ENCODE measurements around the gene TAF11L6. TPM values are rescaled to one million over a fixed set of nuclear protein-coding genes. Genes with fewer than 3 reads are reported as not detected.
"Not testable (repeated sequence)": the region's sequence is repeated elsewhere in the genome, so short reads cannot be mapped to it uniquely, and the experiment has no call there.

The TAF11L6 gene
- total and polyA plus RNA-seq, 8 donors = not detected

DNA sequence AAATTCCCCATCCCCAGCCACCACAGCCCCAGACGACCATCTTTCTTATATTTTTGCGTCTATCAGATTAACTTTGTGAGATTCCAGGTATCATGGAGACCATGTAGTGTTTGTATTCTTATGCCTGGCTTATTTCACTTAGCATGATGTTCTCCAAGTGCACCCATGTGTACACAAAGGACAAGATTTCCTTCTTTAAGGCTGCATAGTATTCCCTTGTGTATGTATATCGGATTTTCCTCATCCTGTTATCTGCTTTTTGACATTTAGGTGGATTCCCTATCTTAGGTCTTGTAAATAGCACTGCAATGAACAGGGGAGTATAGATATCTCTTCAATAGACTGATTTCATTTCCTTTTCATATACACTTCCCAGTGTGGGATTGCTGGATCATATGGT is 35.7 kb upstream of the TAF11L6 start:
- FAIRE-seq = no peak
- H3K36me3 ChIP-seq = no peaks in the 10 kb centered on the region
- no peak overlapping the region for H3K27ac ChIP-seq
- no peaks in the 10 kb centered on the region for H3K9me3 ChIP-seq
- ATAC-seq = no peak
- no peaks in the 10 kb centered on the region for H3K27me3 ChIP-seq
- H3K4me3 ChIP-seq = no peak overlapping the region
- TF ChIP-seq CTCF (IDR thresholded peaks at IDR 0.05) = no peak
- DNase-seq = no peak
- WGBS, 2 donors = 69 to 70% methylated on average over 3 of the region's 3 CpGs
- intact Hi-C loops (cut with DNase I) = no loop called here
- no peaks in the 10 kb centered on the region for H3K4me1 ChIP-seq

GRCh38 chr5:17497446-17497845 is 31.0 kb upstream of the TAF11L6 start:
- FAIRE-seq (no peak), ATAC-seq (no peak), DNase-seq (no peak)
- WGBS, 2 donors = 37 to 46% methylated on average over 4 of the region's 4 CpGs
- H3K27me3 ChIP-seq = no peaks in the 10 kb centered on the region
- no peak for TF ChIP-seq CTCF (IDR thresholded peaks at IDR 0.05)
- H3K4me3 ChIP-seq = no peak overlapping the region
- H3K27ac ChIP-seq = no peak overlapping the region
- no peaks in the 10 kb centered on the region for H3K36me3 ChIP-seq
- no peaks in the 10 kb centered on the region for H3K9me3 ChIP-seq
- no peaks in the 10 kb centered on the region for H3K4me1 ChIP-seq
- intact Hi-C loops (cut with DNase I) = no loop called here

GRCh38 chr5:17497931-17498330 is 30.5 kb upstream of the TAF11L6 start, which contains the start of gene TAF11L2:
Gene TAF11L2 (plus strand): TSS chr5:17498231.
- 62 to 70% methylated on average over 8 of the region's 8 CpGs for WGBS, 2 donors
- H3K27me3 ChIP-seq; H3K9me3 ChIP-seq; H3K4me1 ChIP-seq; intact Hi-C loops (cut with DNase I); H3K36me3 ChIP-seq; DNase-seq; ATAC-seq; FAIRE-seq; H3K4me3 ChIP-seq; H3K27ac ChIP-seq: not testable (repeated sequence)

DNA sequence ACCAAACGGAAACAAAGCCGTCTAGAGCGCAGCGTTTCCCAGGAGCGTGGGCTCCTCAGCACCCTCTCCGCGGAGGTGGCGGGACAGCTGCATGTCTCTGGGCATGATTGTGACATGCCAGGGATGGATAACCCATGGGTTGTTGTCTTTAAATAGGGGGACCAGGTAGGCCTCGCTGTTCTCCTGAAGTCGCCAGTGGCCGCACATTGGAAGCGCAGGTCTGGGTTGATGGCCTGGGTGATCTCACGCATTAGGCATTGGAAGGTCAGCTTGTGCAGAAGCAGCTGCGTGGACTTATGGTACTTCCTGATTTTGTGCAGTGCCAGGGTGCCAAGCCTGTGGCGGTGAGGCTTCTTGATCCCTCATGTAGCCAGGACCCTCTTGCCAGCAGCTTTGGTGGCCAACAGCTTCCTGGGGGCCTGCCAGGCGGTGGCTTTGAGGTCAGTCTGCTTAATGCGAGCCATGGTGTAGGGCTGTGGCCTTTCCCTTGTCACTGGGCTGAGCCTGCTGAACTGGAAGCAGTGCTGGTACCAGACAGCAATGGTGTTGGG is 16.6 kb upstream of the TAF11L6 start:
- 82 to 90% methylated on average over 17 of the region's 17 CpGs for WGBS, 2 donors
- Histone ChIP-seq H3K27ac (no peak overlapping the region), H3K4me1 (no peaks in the 10 kb centered on the region), H3K9me3 (no peaks in the 10 kb centered on the region), H3K27me3 (no peaks in the 10 kb centered on the region), H3K36me3 (no peaks in the 10 kb centered on the region), H3K4me3 (no peak overlapping the region)
- ATAC-seq = no peak
- FAIRE-seq = no peak
- DNase-seq = no peak
- no peak for TF ChIP-seq CTCF (IDR thresholded peaks at IDR 0.05)
- intact Hi-C loops (cut with DNase I) = no loop called here

DNA sequence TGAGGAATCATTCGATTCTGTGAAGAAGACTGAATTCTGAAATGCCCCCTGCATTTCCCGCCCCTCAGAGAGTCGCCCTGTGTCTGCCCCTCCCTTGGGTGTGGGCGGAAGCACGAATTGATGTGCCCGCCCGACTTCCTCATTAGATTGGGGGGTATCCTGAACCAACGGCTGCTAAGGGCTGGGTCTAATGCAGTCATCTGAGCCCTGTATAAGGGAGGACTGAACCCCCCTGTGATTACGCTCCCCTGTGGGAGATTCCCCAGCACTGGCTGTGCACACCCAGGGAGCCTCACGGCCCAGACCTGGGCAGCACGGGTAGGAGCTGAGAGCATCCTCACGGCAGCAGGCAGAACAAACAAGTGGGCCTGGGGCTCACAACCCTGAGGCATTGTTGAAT is 10.9 kb upstream of the TAF11L6 start:
- ATAC-seq; intact Hi-C loops (cut with DNase I); H3K9me3 ChIP-seq; H3K27me3 ChIP-seq; H3K36me3 ChIP-seq; FAIRE-seq; H3K4me1 ChIP-seq; H3K27ac ChIP-seq; H3K4me3 ChIP-seq: not testable (repeated sequence)
- DNase-seq = peak in 2 of 6 donors; percentile 43 to 58
- 70 to 77% methylated on average over 8 to 9 of the region's 12 CpGs for WGBS, 2 donors

DNA sequence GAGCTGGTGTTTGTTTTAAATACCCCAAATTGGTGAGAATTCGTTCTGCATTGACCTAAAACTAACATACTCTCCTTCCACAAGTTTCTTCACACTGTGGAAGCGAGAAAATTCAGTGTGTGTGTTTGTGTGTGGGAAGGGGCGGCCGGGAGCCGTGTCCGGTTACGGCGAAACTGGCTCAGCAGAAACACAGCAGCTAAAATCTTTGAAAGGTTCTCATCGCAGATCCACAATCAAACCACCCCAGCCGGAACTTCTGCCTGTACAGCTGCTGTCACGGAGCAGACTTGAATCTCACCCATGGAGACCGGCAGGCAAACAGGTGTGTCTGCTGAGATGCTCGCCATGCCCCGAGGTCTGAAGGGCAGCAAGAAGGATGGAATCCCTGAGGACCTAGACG is 10.4 kb upstream of the TAF11L6 start, which contains the start of gene TAF11L3:
Gene TAF11L3, plus strand, starts transcription at position 301 of the 400 bp plus-strand sequence.
- H3K27me3 ChIP-seq; ATAC-seq; H3K4me3 ChIP-seq; H3K4me1 ChIP-seq; H3K36me3 ChIP-seq; intact Hi-C loops (cut with DNase I); FAIRE-seq; DNase-seq; H3K9me3 ChIP-seq; H3K27ac ChIP-seq: not testable (repeated sequence)
- WGBS, 2 donors = no CpG with 5 or more reads among the region's 15 CpGs

DNA sequence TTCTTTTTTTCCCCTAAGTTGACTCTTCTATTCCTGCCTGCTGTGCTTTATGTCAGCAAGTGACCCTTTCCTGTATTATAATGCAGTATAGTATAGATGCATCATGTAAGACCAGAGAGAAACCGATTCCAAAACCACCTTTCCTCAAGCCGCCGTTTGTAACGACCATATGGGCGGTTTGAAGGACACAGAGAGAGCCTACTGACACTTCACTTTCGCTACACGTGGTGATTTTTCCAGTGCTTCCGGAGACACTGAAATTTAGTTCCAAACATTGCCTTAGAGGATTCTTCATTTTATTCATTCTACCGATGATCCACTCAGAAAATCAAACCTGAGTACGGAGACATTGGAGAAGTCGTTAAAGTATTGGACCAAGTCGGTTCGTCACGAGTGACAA is 9.0 kb upstream of the TAF11L6 start:
- ATAC-seq; H3K36me3 ChIP-seq; DNase-seq; H3K9me3 ChIP-seq; H3K27me3 ChIP-seq; H3K4me3 ChIP-seq; FAIRE-seq; intact Hi-C loops (cut with DNase I); H3K27ac ChIP-seq; H3K4me1 ChIP-seq: not testable (repeated sequence)
- WGBS, 2 donors = 79 to 85% methylated on average over 8 of the region's 14 CpGs

DNA sequence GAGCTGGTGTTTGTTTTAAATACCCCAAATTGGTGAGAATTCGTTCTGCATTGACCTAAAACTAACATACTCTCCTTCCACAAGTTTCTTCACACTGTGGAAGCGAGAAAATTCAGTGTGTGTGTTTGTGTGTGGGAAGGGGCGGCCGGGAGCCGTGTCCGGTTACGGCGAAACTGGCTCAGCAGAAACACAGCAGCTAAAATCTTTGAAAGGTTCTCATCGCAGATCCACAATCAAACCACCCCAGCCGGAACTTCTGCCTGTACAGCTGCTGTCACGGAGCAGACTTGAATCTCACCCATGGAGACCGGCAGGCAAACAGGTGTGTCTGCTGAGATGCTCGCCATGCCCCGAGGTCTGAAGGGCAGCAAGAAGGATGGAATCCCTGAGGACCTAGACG is 7.0 kb upstream of the TAF11L6 start, which contains the start of gene TAF11L4:
Gene TAF11L4, plus strand, starts transcription at position 301 of the 400 bp plus-strand sequence.
- intact Hi-C loops (cut with DNase I); H3K27ac ChIP-seq; H3K4me1 ChIP-seq; H3K9me3 ChIP-seq; ATAC-seq; H3K27me3 ChIP-seq; H3K4me3 ChIP-seq; H3K36me3 ChIP-seq; DNase-seq; FAIRE-seq: not testable (repeated sequence)
- no CpG with 5 or more reads among the region's 15 CpGs for WGBS, 2 donors

GRCh38 chr5:17524935-17525334 is 3.5 kb upstream of the TAF11L6 start, which contains the start of gene TAF11L5:
Gene TAF11L5 (plus strand): TSS chr5:17525235.
- no CpG with 5 or more reads among the region's 15 CpGs for whole genome bisulfite sequencing, 2 donors
- H3K27me3 ChIP-seq; H3K27ac ChIP-seq; intact Hi-C loops (cut with DNase I); H3K36me3 ChIP-seq; H3K4me3 ChIP-seq; DNase-seq; FAIRE-seq; H3K4me1 ChIP-seq; H3K9me3 ChIP-seq; ATAC-seq: not testable (repeated sequence)

DNA sequence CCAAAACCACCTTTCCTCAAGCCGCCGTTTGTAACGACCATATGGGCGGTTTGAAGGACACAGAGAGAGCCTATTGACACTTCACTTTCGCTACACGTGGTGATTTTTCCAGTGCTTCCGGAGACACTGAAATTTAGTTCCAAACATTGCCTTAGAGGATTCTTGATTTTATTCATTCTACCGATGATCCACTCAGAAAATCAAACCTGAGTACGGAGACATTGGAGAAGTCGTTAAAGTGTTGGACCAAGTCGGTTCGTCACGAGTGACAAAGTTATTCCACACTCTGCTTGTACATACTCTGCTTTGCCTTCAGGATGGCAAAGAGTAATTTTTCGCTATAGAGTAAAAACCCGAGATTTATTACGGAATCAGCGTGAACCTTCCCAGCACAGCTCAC is 2.0 kb upstream of the TAF11L6 start:
- H3K4me3 ChIP-seq; FAIRE-seq; intact Hi-C loops (cut with DNase I); H3K27ac ChIP-seq; ATAC-seq; H3K27me3 ChIP-seq; H3K36me3 ChIP-seq; H3K4me1 ChIP-seq; H3K9me3 ChIP-seq: not testable (repeated sequence)
- WGBS, 2 donors = 78 to 85% methylated on average over 9 of the region's 17 CpGs
- peak in 3 of 6 donors; percentile 9 to 44 (median 23) for DNase-seq
